UCSD-AML1 (cell line): ENCODE measurements around the gene GP9.
A peak's percentile ranks its signal among the peaks of the same experiment; 100 is the strongest.
"Not testable (repeated sequence)": the region's sequence is repeated elsewhere in the genome, so short reads cannot be mapped to it uniquely, and the experiment has no call there.

Experiments used
- DNase-seq: peaks from one replicate; lab custom pipeline; 2025; ENCODE audit not compliant: unreplicated experiment; lab: John Stamatoyannopoulos, UW

GP9 gene

DNA sequence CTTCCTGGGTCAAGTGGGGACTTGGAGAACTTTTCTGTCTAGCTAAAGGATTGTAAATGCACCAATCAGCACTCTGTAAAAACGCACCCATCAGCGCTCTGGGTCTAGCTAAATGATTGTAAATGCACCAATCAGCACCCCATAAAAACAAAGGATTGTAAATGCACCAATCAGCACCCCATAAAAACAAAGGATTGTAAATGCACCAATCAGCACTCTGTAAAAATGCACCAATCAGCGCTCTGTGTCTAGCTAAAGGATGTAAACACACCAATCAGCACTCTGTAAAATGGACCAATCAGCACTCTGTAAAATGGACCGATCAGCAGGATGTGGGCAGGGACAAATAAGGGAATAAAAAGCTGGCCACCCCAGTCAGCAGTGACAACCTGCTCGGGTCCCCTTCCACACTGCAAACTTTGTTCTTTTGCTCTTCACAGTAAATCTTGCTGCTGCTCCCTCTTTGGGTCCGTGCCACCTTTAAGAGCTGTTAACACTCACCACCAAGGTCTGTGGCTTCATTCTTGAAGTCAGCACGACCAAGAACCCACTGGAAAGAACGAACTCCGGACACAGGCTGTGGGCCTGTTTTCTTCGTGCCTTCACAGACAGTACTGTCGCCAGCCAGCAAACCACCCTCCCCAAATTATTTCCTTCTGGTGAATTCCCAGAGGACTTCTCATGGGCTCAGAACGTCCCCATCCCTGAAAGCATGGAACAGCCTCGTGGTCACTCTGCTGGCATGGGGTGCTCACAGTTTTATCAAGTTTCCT, 8.9 kb downstream of the GP9 start:
- peak; percentile 84 for DNase-seq

DNA sequence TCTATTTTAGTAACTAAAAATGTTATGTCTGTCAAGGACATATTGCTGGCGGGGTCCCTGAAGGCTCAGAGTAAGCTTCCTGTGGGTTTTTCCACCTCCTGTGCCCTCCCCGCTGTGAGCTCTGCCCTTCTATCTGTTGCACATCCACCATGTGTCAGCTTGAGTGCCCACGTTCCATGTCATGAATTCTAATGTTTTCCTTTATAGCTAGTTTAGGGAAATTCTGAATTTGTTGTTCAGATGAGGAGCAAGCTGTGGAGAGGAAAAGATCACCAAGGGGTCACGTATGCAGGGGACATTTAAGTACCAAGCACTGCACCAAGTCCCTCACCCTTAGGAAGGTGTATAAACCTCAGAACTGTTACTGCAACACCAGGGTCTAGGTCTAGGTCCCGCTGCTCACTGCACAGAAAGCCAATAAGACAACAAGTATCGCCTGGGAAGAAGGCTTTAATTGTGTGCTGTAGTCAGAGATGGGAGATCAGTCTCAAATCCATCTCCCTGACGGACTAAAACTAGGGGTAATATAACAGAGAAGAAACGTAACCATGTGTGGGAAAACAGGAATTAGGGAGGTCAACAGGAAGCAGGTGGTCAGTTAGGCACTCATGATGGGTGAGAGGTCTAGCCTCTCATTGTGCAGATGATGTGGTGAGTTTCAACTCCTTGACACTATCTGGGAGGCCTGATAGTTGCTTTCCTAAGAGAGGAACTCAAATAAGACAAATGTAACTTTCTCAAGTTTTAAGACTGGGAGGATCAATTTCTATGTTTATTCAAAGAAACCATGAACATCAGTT, 9.7 kb downstream of the GP9 start:
- peak; percentile 84 for DNase-seq

DNA sequence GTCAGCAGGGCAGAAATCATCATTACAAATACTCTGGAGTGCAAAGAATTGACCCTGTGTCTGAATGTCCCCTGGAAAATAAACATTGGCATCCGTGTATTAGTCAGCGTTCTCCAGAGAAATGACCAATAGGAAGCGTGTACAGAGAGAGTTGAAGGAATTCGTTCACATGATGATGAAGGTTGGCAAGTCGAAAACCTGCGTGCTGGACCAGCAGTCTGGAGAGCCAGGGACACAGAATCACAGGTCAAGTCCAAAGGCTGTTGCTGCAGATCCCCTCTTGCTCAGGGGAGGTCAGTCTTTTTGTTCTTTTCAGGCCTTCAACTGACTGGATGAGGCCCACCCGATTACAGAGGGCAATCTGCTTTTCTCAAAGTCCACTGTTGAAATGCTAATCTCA, 16.6 kb downstream of the GP9 start:
- DNase-seq: no peak

DNA sequence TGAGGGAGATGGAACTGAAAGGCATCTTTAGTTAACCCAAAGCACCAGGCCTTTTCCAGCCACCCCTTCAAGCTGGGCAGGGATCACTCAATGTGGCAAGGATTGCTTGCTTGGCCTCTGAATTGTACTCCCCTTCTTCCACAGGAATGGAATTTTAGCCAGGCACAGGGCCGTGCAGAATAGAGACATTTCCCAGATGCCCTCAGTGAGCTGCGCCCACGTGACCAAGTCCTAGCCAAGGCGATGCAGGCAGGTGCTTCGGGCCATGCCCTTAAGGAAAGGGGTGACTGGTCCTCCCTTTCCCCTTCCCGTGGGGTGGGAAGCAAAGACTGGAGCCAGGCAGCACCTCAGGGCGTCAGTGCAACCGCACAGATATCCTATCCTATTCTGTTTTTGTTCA, 17.9 kb downstream of the GP9 start:
- no peak for DNase-seq

DNA sequence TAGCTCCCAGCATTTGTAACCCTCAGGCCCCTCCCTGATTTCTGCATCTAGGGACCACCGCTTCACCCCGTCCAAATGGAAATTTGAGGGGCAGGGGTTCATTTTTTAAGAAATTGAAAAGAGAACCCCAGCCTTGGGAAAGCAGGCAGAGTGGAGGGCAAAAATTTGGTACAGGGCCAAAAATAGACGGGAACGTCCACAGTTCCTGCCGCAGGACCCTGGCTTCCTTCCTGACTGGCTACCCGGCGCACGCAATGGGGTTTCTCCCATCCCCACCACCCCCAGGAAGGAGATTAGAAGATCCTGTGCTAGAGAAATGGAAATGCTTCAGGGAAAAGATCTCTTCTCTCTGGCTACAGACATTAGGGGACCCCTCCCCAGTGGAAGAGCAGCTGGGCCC, 20.9 kb downstream of the GP9 start:
- DNase-seq: peak; percentile 61

DNA sequence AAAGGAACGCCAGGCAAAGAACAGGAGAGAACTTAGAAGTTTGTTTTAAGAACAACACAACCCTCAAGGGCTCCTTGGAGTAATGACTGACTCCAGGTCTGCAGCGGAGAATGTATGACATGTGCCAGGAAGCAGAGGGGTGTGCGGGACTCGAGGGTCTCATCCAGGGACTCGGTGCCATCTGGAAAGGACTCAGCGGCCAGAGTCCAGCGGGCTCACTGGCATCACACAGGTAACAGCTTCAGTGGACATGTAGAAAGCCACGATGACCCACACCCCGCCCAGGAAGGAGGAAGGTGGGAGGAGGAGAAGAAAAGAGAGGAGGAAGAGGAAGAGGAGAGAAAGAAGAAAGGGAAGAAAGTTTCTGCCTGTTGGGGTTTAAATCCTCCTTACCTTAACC, 21.4 kb downstream of the GP9 start:
- DNase-seq: no peak

DNA sequence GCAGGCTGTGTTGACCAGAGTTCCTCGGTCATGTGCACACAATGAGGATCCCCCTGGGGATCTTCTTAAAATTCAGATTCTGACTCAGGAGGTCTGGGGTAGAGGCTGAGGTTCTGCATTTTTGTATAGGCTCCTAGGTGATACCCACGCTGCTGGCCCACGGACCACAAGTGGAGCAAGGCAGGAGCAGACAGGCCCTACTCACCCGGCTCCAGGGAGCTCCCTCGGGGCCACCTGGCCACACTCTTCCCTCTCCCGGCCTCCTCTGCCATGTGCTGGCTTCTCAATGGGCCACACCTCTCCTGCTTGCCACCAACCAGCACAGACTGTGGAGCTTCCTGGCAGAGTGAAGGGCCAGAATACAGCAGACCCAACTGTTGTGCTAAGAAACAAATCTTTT, 23.9 kb downstream of the GP9 start:
- no peak for DNase-seq

DNA sequence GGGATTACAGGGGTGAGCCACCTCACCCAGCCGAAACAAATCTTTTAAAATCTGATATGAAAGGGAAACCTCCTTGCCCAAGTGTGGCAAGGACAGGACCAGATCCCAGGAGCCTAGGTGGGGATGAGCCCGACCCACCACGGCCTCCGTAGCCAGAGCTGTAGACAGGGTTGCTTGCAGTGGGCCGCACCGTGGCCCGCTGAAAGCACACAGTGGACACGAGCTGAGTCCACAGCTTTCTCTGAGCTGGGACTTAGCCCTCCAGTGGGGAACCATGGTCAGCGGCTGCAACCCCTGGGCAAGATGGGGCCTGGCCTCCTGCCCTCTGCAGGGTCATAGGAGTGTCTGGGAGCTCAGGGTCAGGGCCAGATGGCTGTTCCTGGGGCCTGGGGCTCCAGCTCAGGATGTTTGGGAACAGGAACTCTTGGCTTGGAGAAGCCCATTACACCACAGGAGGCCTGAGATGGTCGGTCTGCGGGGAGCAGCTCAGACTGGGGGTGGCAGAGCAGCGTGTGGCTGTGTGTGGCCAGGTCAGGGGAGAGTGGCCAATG, 24.7 kb downstream of the GP9 start:
- DNase-seq: no peak

DNA sequence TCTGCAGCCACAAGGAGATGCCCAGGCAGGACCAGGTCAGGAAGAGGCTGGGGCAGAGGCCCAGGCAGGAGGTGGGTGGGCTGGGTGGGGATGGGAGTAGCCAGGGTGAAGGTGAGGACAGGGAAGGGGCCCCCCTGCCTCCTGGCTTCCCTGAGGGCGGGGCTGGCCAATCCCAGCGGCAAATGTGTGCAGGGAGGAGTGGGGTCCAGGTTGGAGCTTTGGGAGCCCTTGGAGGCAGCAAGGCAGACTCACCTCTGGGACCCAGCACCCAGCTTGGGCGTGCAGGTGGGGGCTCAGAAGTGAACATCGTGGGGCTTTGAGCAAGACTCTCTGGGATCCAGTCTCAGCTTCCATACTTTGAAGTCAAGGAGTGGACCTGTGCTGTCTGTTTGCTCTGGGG, 25.2 kb downstream of the GP9 start:
- DNase-seq: no peak

DNA sequence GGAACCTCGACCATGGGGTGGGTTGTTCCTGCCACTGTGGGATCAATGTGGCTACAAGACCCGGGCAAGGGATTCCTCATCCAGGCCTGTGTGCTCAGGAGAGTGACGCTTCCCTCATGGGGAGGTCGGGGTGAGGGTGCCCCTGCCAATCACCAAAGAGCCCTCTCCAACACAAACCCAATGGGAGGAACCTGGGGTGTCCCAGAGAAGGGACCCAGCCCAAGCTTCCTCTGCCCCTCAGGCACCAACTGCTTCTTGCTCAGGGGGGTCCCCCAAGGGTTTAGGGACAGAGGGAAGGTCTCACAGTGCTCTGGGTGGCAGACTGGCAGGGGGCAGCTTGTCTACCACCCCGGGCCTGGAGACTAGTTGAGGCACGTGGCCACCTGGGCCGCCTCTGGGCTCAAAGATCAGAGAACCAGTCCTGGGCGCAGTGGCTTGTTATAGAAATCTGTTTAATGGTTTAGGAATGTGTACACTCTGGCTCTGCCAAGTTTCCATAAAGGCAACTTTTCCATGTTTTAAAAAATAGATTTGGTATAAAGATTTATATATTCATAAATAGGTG, 26.6 kb downstream of the GP9 start:
- no peak for DNase-seq

DNA sequence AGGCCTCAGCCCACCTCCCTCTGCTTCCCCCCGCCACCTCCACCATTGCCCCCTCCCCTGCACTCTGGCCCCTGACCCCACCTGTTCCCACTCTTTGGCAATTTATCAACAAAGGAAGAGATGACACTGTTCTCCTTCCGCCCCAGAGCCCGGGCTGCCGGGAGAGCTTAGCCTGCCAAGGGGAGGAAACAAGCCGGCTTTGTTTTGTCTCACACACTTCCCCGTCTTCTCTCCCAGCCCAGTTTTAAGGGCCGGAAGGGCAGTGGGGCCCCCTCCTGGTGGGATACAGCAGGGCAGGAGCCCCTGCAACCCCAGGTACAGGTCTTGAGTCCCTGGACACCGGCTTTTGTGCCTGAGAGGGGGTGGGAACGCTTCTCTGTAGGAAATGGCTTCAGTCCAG, 27.3 kb downstream of the GP9 start:
- peak; percentile 68 for DNase-seq

DNA sequence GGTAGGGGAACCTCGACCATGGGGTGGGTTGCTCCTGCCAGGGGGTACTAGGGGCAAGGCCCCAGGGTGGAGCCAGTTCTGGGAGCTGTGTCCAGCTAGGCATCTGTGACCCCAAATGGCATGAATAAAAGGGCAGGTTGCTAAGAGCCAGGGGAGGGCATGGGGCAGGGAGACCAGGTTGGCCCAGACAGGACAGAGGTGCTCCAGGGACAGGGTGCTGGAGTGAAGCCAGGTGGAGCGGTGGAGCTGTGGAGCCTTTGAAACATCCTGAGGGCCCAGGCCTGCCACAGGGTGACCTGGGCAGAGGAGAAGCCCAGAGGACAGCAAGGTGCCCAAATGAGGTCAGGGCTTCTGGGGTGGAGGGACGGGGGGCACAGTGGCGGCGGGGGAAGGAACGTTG, 27.7 kb downstream of the GP9 start:
- DNase-seq: not testable (repeated sequence)

DNA sequence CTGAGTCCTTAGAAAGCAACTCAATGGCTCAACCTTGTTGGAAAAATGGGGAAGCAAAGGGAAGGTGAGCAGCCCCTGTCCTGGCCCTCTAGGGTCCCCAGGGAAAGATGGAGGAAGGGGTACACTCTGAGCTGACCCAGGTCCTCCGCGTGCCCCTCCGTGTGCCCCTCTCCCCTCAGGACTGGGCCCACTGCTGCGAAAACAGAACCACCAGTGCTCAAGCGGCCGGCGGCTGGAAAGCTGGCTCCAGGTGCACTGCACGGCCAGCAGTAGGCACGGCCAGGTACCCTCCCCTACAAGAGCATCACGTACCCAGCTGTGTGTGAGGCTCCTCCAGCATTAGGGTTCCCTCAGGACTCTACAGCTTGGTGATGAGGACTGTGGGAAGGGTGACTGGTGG, 34.7 kb downstream of the GP9 start:
- DNase-seq: no peak

DNA sequence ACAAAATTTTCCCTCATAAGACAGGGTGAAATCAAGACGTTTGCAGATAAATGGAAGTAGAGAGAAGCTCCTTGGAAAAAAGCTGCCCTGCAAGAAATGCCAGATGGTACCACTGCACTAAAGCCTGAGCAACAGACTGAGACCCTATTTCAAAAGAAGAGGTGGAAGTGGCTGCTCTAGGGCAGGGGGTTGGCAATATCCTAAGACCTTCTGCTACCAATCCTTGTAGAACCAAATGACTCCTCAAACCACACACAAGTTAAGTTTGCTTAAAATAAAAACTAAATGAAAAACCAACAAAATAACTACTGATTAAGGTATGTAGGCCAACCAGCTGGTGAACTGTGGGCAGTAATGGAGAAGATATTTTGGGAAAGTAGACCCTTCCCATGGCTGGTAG, 39.7 kb downstream of the GP9 start:
- no peak for DNase-seq

DNA sequence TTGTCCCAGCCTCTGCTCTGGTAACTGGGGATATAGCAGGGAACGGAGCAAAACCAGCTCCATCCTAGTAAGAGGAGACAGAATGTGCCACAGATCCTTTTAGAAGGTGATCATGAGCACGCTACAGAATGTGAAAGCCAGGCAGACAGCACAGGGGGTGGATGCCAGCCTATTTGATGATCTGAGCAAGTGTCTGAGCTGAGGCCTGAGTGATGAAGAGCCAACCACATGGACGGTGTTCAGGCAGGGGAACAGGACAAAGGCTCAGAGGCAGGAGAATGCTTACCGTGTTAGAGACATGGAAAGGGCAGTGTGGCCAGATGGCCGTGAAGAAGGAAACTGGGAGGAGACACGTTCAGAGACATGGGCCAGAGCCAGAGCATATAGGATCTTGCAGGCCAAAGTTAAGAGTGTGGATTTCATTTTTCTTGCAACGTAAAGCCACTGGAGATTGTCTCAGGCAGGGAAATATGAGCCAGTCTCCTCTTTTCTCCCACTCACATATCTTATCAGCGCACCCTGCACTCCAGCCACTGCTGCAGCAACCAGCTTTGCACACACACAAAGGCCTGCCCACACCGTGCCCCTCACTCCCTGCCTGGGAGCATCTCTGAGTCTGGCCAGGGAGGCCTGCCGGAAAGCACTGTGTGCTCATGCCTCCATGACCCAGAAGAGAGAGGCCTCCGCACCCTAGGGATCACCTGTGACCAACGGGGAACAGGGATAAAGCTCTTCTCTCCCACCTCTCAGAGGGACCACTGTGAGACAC, 41.0 kb downstream of the GP9 start:
- DNase-seq: no peak

DNA sequence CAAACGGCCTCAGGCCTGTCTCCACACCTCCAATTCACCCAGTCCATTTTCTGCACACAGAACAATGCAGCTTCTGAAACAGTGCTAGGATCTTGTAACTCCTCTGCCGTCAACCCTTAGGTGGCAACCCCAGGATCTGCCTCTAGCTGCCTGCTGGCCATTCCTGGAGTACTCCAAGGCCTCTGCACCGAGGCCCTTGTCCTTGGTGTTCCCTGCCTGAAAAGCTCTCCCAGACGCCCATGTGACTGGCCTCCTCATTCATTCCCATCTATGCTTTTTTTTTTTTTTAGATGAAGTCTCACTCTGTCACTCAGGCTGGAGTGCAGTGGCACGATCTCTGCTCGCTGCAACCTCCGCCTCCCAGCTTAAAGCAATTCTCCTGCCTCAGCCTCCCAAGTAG, 42.7 kb downstream of the GP9 start:
- DNase-seq: no peak

DNA sequence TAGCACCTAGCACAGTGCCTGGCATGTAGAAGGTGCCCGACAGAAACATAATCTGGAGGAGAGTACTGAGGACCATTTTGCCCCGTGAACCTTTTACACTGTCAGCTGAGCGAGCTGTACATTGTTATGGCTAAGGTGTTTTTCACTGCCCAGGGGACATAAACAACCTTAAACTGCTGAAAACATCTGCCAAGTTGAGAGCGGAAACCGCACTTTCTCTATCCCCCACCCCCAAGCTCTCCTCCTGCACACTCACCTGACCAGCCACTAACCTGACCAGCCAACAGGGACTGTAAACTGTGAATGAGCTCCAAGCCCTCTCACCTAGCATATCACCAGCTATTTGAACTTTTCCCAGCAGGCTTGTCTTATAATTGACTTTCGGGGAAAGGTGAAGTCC, 43.5 kb downstream of the GP9 start:
- DNase-seq: no peak

DNA sequence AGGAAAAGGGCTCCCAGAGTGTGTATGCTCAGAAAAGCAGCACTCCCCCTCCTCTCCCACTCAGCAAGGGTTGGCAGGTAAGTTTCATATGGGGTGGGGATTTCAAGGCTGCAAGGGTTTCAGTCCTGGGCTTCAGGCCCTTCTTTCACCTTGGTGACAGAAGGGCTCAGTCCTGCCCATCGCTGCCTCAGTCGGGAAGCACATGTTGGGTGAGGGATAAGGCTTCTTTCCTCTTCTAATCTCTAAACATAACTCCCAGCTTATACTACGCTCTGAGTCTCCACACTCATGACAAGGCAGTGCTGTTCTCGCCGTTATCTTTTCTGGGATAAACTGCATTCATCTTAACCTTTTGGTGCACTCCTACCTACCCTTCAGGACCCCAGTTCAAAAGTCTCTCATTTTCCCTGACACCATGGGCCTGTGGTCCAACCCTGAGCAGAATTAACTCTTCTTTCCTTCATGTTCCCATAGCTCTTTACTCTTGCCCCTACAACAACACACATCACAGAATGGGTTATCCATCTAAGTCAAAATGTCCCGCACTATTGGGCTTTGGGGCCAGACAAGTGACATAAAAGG, 44.0 kb downstream of the GP9 start:
- DNase-seq: no peak

DNA sequence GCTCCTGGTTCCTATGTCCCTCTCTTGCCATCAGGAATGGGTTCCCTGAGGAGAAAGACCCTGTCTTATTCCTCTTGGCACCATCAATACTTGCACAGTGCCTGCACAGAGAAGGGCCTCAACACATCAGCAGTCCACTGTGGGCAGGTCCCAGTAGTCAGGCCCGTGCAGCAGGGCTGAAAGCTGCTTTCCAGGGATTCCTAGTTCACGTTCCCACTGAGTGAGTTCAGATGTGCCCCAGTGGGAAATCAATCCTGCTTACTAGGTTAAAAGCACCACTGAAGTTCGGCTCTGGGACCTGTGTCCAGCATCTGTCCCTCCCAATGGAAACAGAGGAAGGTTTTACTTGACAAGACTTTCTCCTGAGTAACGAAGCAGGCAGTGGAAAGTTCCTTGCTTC, 45.3 kb downstream of the GP9 start:
- no peak for DNase-seq

DNA sequence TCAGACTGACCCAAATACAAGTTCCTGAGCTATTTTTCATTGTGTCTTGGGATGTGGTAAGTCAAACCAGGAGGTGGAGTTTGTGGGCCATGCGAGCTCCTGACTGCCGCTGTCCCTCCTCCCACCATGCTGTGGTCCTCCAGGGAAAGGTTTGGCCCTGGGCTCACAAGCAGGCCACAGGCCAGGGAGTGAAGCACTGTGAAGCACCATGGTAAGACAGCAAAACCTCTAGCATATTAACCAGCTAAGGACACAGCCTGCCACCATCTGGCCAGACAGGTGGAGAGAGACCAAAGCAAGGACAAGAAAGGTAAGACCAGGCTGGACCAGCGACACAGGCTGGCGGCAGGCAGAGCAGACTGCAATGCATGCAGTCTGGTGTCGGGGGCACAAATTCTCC, 45.7 kb downstream of the GP9 start:
- DNase-seq: no peak
